Muscle layer of colon (tissue), 2 donors: ENCODE measurements around the gene ZNF800.

Experiments used
- H3K27ac ChIP-seq: one replicate; pipeline ENCODE4 v1.7.0; 2013; ENCODE audit warnings: low read depth, mild to moderate bottlenecking, low read length, moderate library complexity
- H3K27me3 ChIP-seq, 2 donors: one replicate each; pipeline ENCODE4 v1.7.0; 2013; ENCODE audit warnings: low read length in 2 of 2, mild to moderate bottlenecking in 2 of 2; ENCODE audit not compliant: insufficient read depth in 2 of 2, control insufficient read depth in 1 of 2
- H3K36me3 ChIP-seq: one replicate; pipeline ENCODE4 v1.7.0; 2013; ENCODE audit warnings: mild to moderate bottlenecking, low read length; ENCODE audit not compliant: insufficient read depth
- H3K4me1 ChIP-seq: one replicate; pipeline ENCODE4 v1.7.0; 2013; ENCODE audit warnings: mild to moderate bottlenecking, low read length; ENCODE audit not compliant: insufficient read depth
- H3K4me3 ChIP-seq, 2 donors: one replicate each; pipeline ENCODE4 v1.7.0; 2013; ENCODE audit warnings: low read length in 2 of 2, low read depth in 1 of 2, mild to moderate bottlenecking in 1 of 2, moderate library complexity in 1 of 2
- H3K9ac ChIP-seq: one replicate; pipeline ENCODE4 v1.7.0; 2013; ENCODE audit warnings: low read length
- H3K9me3 ChIP-seq: one replicate; pipeline ENCODE4 v1.7.0; 2013; ENCODE audit warnings: mild to moderate bottlenecking, low read length
- donor health status: abdominal sarcoma.
- donor health status: Adenocarcinoma of cecum.

Gene ZNF800

GRCh38 chr7:127389321-127389720, 3.2 kb downstream of the ZNF800 start:
- Histone ChIP-seq H3K4me1 (peaks cover 5% of the 10 kb centered on the region), H3K27me3 (no peaks in the 10 kb centered on the region), H3K9me3 (no peaks in the 10 kb centered on the region), H3K4me3 (no peak overlapping the region), H3K27ac (no peak overlapping the region), H3K36me3 (no peaks in the 10 kb centered on the region), H3K9ac (no peak overlapping the region)

- Histone ChIP-seq H3K9me3 (no peaks in the 10 kb centered on the region), H3K27ac (no peak overlapping the region), H3K4me1 (peaks cover 5% of the 10 kb centered on the region), H3K27me3 (no peaks in the 10 kb centered on the region), H3K4me3 (no peak overlapping the region), H3K36me3 (no peaks in the 10 kb centered on the region), H3K9ac (no peak overlapping the region)
Observed at GRCh38 chr7:127387974-127388373, 4.5 kb downstream of the ZNF800 start.

- Histone ChIP-seq H3K9me3 (no peaks in the 10 kb centered on the region), H3K4me1 (no peaks in the 10 kb centered on the region), H3K27me3 (no peaks in the 10 kb centered on the region), H3K27ac (no peak overlapping the region), H3K4me3 (no peak overlapping the region), H3K9ac (no peak overlapping the region), H3K36me3 (no peaks in the 10 kb centered on the region)
Observed at GRCh38 chr7:127383123-127383835, 9.2 kb downstream of the ZNF800 start.

- no peaks in the 10 kb centered on the region for H3K9me3 ChIP-seq
- H3K36me3 ChIP-seq = no peaks in the 10 kb centered on the region
- H3K27me3 ChIP-seq = no peaks in the 10 kb centered on the region
- H3K9ac ChIP-seq = no peak overlapping the region
- no peak overlapping the region for H3K4me3 ChIP-seq
- H3K27ac ChIP-seq = no peak overlapping the region
- H3K4me1 ChIP-seq = no peaks in the 10 kb centered on the region
Observed at GRCh38 chr7:127382301-127383085, 10.0 kb downstream of the ZNF800 start.

GRCh38 chr7:127380479-127380878, 12.0 kb downstream of the ZNF800 start:
- Histone ChIP-seq H3K36me3 (no peaks in the 10 kb centered on the region), H3K4me3 (no peak overlapping the region), H3K4me1 (no peaks in the 10 kb centered on the region), H3K9me3 (no peaks in the 10 kb centered on the region), H3K27ac (no peak overlapping the region), H3K9ac (no peak overlapping the region), H3K27me3 (no peaks in the 10 kb centered on the region)

- Histone ChIP-seq H3K4me1 (no peaks in the 10 kb centered on the region), H3K27me3 (no peaks in the 10 kb centered on the region), H3K9me3 (no peaks in the 10 kb centered on the region), H3K4me3 (no peak overlapping the region), H3K27ac (no peak overlapping the region), H3K36me3 (peaks cover 2% of the 10 kb centered on the region), H3K9ac (no peak overlapping the region)
Observed at GRCh38 chr7:127379642-127380041, 12.9 kb downstream of the ZNF800 start.

- no peak overlapping the region for H3K27ac ChIP-seq
- H3K4me3 ChIP-seq = no peak overlapping the region
- H3K9ac ChIP-seq = no peak overlapping the region
- no peaks in the 10 kb centered on the region for H3K4me1 ChIP-seq
- H3K27me3 ChIP-seq = no peaks in the 10 kb centered on the region
- peaks cover 9% of the 10 kb centered on the region for H3K36me3 ChIP-seq
- no peaks in the 10 kb centered on the region for H3K9me3 ChIP-seq
Observed at GRCh38 chr7:127378537-127378936, 14.0 kb downstream of the ZNF800 start.

GRCh38 chr7:127377425-127377824, 15.1 kb downstream of the ZNF800 start:
- H3K27ac ChIP-seq = no peak overlapping the region
- no peaks in the 10 kb centered on the region for H3K4me1 ChIP-seq
- no peak overlapping the region for H3K9ac ChIP-seq
- no peak overlapping the region for H3K4me3 ChIP-seq
- no peaks in the 10 kb centered on the region for H3K9me3 ChIP-seq
- H3K36me3 ChIP-seq = peaks cover 9% of the 10 kb centered on the region
- no peaks in the 10 kb centered on the region for H3K27me3 ChIP-seq

- Histone ChIP-seq H3K9ac (no peak overlapping the region), H3K36me3 (peaks cover 9% of the 10 kb centered on the region), H3K9me3 (no peaks in the 10 kb centered on the region), H3K27me3 (no peaks in the 10 kb centered on the region), H3K27ac (no peak overlapping the region), H3K4me1 (no peaks in the 10 kb centered on the region), H3K4me3 (no peak overlapping the region)
Observed at GRCh38 chr7:127375631-127376030, 16.9 kb downstream of the ZNF800 start.

GRCh38 chr7:127367679-127368078, 24.8 kb downstream of the ZNF800 start:
- no peaks in the 10 kb centered on the region for H3K4me1 ChIP-seq
- H3K36me3 ChIP-seq = peaks cover 10% of the 10 kb centered on the region
- no peaks in the 10 kb centered on the region for H3K9me3 ChIP-seq
- H3K9ac ChIP-seq = no peak overlapping the region
- H3K4me3 ChIP-seq = no peak overlapping the region
- no peak overlapping the region for H3K27ac ChIP-seq
- H3K27me3 ChIP-seq = no peaks in the 10 kb centered on the region

- Histone ChIP-seq H3K27me3 (no peaks in the 10 kb centered on the region), H3K36me3 (peaks cover 14% of the 10 kb centered on the region), H3K9me3 (no peaks in the 10 kb centered on the region), H3K9ac (no peak overlapping the region), H3K4me3 (no peak overlapping the region), H3K4me1 (no peaks in the 10 kb centered on the region), H3K27ac (no peak overlapping the region)
Observed at GRCh38 chr7:127366680-127367079, 25.8 kb downstream of the ZNF800 start.

- no peak overlapping the region for H3K27ac ChIP-seq
- no peak overlapping the region for H3K4me3 ChIP-seq
- no peak overlapping the region for H3K9ac ChIP-seq
- H3K9me3 ChIP-seq = no peaks in the 10 kb centered on the region
- no peaks in the 10 kb centered on the region for H3K27me3 ChIP-seq
- H3K4me1 ChIP-seq = no peaks in the 10 kb centered on the region
- peaks cover 20% of the 10 kb centered on the region for H3K36me3 ChIP-seq
Observed at GRCh38 chr7:127365957-127366315, 26.6 kb downstream of the ZNF800 start.
